Measurements from ENCODE around the gene KRTAP16-1. TPM values are rescaled to one million over a fixed set of nuclear protein-coding genes. Genes with fewer than 3 reads are reported as not detected.
A peak's percentile ranks its signal among the peaks of the same experiment; 100 is the strongest.

Gene KRTAP16-1
- total RNA-seq, 2 donors from 2014 or later: not detected

- Histone ChIP-seq H3K36me3 (replicated peaks in 1 of 2; ENCODE audit: insufficient read depth in 1 of 2, low read depth in 2 of 2) (no peaks in the 10 kb centered on the region), H3K4me3 (no peak overlapping the region), H3K9me3 (no peaks in the 10 kb centered on the region), H3K4me1 (no peaks in the 10 kb centered on the region), H3K27ac (no peak overlapping the region), H3K27me3 (no peaks in the 10 kb centered on the region)
- TF ChIP-seq CTCF (IDR thresholded peaks at IDR 0.05) (peak in 6 of 7 experiments; percentile 34 to 48 (median 44)), POLR2A (IDR thresholded peaks at IDR 0.05) (no peak)
- WGBS, 2 donors: 28 to 44% methylated on average over 8 to 13 of the region's 13 CpGs
- ATAC-seq: no peak
- intact Hi-C loops (cut with DNase I): no loop called here
- peak; percentile 23 to 41 (median 29) for DNase-seq
These were observed 20.3 kb upstream of the KRTAP16-1 start for GRCh38 chr17:41329279-41329948.

GRCh38 chr17:41328207-41328606, 19.1 kb upstream of the KRTAP16-1 start:
- no peaks in the 10 kb centered on the region for H3K9me3 ChIP-seq
- WGBS, 2 donors: 55 to 68% methylated on average over 5 to 7 of the region's 7 CpGs
- TF ChIP-seq CTCF (IDR thresholded peaks at IDR 0.05) (no peak), POLR2A (IDR thresholded peaks at IDR 0.05) (no peak)
- no peak overlapping the region for H3K4me3 ChIP-seq
- no peaks in the 10 kb centered on the region for H3K27me3 ChIP-seq
- intact Hi-C loops (cut with DNase I): no loop called here
- H3K4me1 ChIP-seq: no peaks in the 10 kb centered on the region
- ATAC-seq: no peak
- DNase-seq: no peak
- H3K36me3 ChIP-seq (replicated peaks in 1 of 2; ENCODE audit: insufficient read depth in 1 of 2, low read depth in 2 of 2): no peaks in the 10 kb centered on the region
- H3K27ac ChIP-seq: no peak overlapping the region

- H3K4me3 ChIP-seq: no peak overlapping the region
- no peaks in the 10 kb centered on the region for H3K9me3 ChIP-seq
- no peaks in the 10 kb centered on the region for H3K4me1 ChIP-seq
- WGBS, 2 donors: 68 to 84% methylated on average over 3 to 8 of the region's 8 CpGs
- ATAC-seq (no peak), DNase-seq (no peak)
- no peaks in the 10 kb centered on the region for H3K36me3 ChIP-seq (replicated peaks in 1 of 2; ENCODE audit: insufficient read depth in 1 of 2, low read depth in 2 of 2)
- no peaks in the 10 kb centered on the region for H3K27me3 ChIP-seq
- intact Hi-C loops (cut with DNase I): no loop called here
- TF ChIP-seq CTCF (IDR thresholded peaks at IDR 0.05) (no peak), POLR2A (IDR thresholded peaks at IDR 0.05) (no peak)
- no peak overlapping the region for H3K27ac ChIP-seq
These were observed 18.5 kb upstream of the KRTAP16-1 start for GRCh38 chr17:41327411-41328120.

GRCh38 chr17:41326173-41327145, 17.4 kb upstream of the KRTAP16-1 start:
- H3K36me3 ChIP-seq (replicated peaks in 1 of 2; ENCODE audit: insufficient read depth in 1 of 2, low read depth in 2 of 2): no peaks in the 10 kb centered on the region
- H3K9me3 ChIP-seq: no peaks in the 10 kb centered on the region
- ATAC-seq: no peak
- WGBS, 2 donors: 72 to 79% methylated on average over 11 to 18 of the region's 18 CpGs
- TF ChIP-seq POLR2A (IDR thresholded peaks at IDR 0.05) (no peak), CTCF (IDR thresholded peaks at IDR 0.05) (no peak)
- intact Hi-C loops (cut with DNase I): no loop called here
- no peaks in the 10 kb centered on the region for H3K4me1 ChIP-seq
- DNase-seq: no peak
- H3K4me3 ChIP-seq: no peak overlapping the region
- no peaks in the 10 kb centered on the region for H3K27me3 ChIP-seq
- no peak overlapping the region for H3K27ac ChIP-seq

Measured in body of pancreas (tissue), 4 donors.